HEK293 (cell line): ENCODE results near the gene ELAVL2.
A peak's percentile ranks its signal among the peaks of the same experiment; 100 is the strongest.

Source experiments
- CTCF ChIA-PET: fragments of 350-600 bp; formaldehyde crosslinking; extraction: SDS; loops from one replicate; lab custom pipeline; 2021; ENCODE audit warnings: antibody characterized with exemption; lab: Yijun Ruan, JAX
- POLR2A ChIA-PET: fragments of 300-600 bp; formaldehyde crosslinking; extraction: SDS; loops from one replicate; lab custom pipeline; 2020; ENCODE audit warnings: antibody characterized with exemption, inconsistent platforms; lab: Yijun Ruan, JAX
- H3K27ac ChIP-seq: fragments of 200-500 bp; sonication (Bioruptor generic); 2 replicates; pipeline ENCODE4 v1.5.1; 2014; ENCODE audit warnings: low read depth, low read length, control low read depth, inconsistent platforms; ENCODE audit errors: extremely low read depth
- H3K36me3 ChIP-seq, 2 experiments: fragments of 200-500 bp in 1 of 2; sonication (Bioruptor generic) in 1 of 2; 1 replicate in 1 of 2; 2 replicates in 1 of 2; pipeline ENCODE4 v1.5.1; 2014 to 2017; ENCODE audit warnings: inconsistent platforms in 2 of 2, low read length in 2 of 2; ENCODE audit not compliant: control insufficient read depth in 2 of 2, insufficient read depth in 1 of 2
- H3K4me1 ChIP-seq: fragments of 200-500 bp; sonication (Bioruptor generic); 2 replicates; pipeline ENCODE4 v1.5.1; 2014; ENCODE audit warnings: mild to moderate bottlenecking, low read length, inconsistent platforms; ENCODE audit not compliant: control insufficient read depth, insufficient read depth
- H3K4me3 ChIP-seq: 2 replicates; pipeline ENCODE4 v1.5.1; 2011; ENCODE audit warnings: low read depth, mild to moderate bottlenecking, control low read depth, low read length, moderate library complexity
- H3K9me3 ChIP-seq: fragments of 200-500 bp; sonication (Bioruptor generic); 2 replicates; pipeline ENCODE4 v1.5.1; 2014; ENCODE audit warnings: low read depth, low read length, inconsistent platforms; ENCODE audit not compliant: control insufficient read depth, insufficient read depth
- EGR2 ChIP-seq: fragments of 450-650 bp; formaldehyde crosslinking; IDR thresholded peaks from 2 replicates; pipeline ENCODE4 v1.5.1; 2016; ENCODE audit warnings: low read depth, missing biosample characterization, missing genetic modification characterization
- HOXA7 ChIP-seq: sonication (generic); formaldehyde crosslinking; IDR thresholded peaks from 2 replicates; pipeline ENCODE4 v1.8.1; 2022; ENCODE audit warnings: missing genetic modification reagents, borderline replicate concordance
- MZF1 ChIP-seq: fragments of 450-650 bp; formaldehyde crosslinking; IDR thresholded peaks from 2 replicates; pipeline ENCODE4 v1.5.1; 2017; ENCODE audit warnings: missing biosample characterization, missing genetic modification characterization, borderline replicate concordance
- SP7 ChIP-seq: fragments of 450-650 bp; formaldehyde crosslinking; IDR thresholded peaks from 2 replicates; pipeline ENCODE4 v1.5.1; 2016; ENCODE audit warnings: missing biosample characterization, missing genetic modification characterization
- ZBTB7A ChIP-seq: fragments of 450-650 bp; formaldehyde crosslinking; IDR thresholded peaks from 2 replicates; pipeline ENCODE4 v1.5.1; 2016; ENCODE audit warnings: low read depth, missing biosample characterization, missing genetic modification characterization
- ZFP37 ChIP-seq: fragments of 450-650 bp; formaldehyde crosslinking; IDR thresholded peaks from 2 replicates; pipeline ENCODE4 v1.5.1; 2016; ENCODE audit warnings: missing biosample characterization, missing genetic modification characterization
- ZNF16 ChIP-seq: fragments of 450-650 bp; formaldehyde crosslinking; IDR thresholded peaks from 2 replicates; pipeline ENCODE4 v1.5.1; 2016; ENCODE audit warnings: low read depth, missing biosample characterization, missing genetic modification characterization
- ZNF335 ChIP-seq: fragments of 450-650 bp; formaldehyde crosslinking; conservative IDR thresholded peaks from 2 replicates; pipeline ENCODE4 v1.5.1; 2016; ENCODE audit warnings: missing biosample characterization, missing genetic modification characterization
- ZNF366 ChIP-seq: fragments of 450-650 bp; formaldehyde crosslinking; conservative IDR thresholded peaks from 2 replicates; pipeline ENCODE4 v1.5.1; 2016; ENCODE audit warnings: missing biosample characterization, missing genetic modification characterization
- ZNF404 ChIP-seq: fragments of 450-650 bp; formaldehyde crosslinking; IDR thresholded peaks from 2 replicates; pipeline ENCODE4 v1.5.1; 2017; ENCODE audit warnings: missing biosample characterization, missing genetic modification characterization
- ZNF501 ChIP-seq: fragments of 450-650 bp; formaldehyde crosslinking; IDR thresholded peaks from 2 replicates; pipeline ENCODE4 v1.5.1; 2016; ENCODE audit warnings: missing biosample characterization, missing genetic modification characterization
- ZNF529 ChIP-seq: fragments of 450-650 bp; formaldehyde crosslinking; IDR thresholded peaks from 2 replicates; pipeline ENCODE4 v1.5.1; 2017; ENCODE audit warnings: missing genetic modification characterization, missing biosample characterization; ENCODE audit not compliant: insufficient replicate concordance
- ZNF664 ChIP-seq: fragments of 450-650 bp; formaldehyde crosslinking; IDR thresholded peaks from 2 replicates; pipeline ENCODE4 v1.5.1; 2016; ENCODE audit warnings: missing biosample characterization, missing genetic modification characterization
- TF ChIP-seq, protein P1 (sequence below): fragments of 450-650 bp; formaldehyde crosslinking; IDR thresholded peaks from 2 replicates; pipeline ENCODE4 v1.5.1; 2016; ENCODE audit warnings: missing biosample characterization, missing genetic modification characterization, low read depth
- TF ChIP-seq, protein P2 (sequence below): fragments of 450-650 bp; formaldehyde crosslinking; IDR thresholded peaks from 2 replicates; pipeline ENCODE4 v1.5.1; 2016; ENCODE audit warnings: missing biosample characterization, missing genetic modification characterization, borderline replicate concordance
- TF ChIP-seq, protein P3 (sequence below): fragments of 450-650 bp; IDR thresholded peaks from 2 replicates; pipeline ENCODE4 v1.5.1; 2018; ENCODE audit warnings: missing biosample characterization, mild to moderate bottlenecking, missing genetic modification characterization
- TF ChIP-seq, protein P4 (sequence below): fragments of 450-650 bp; formaldehyde crosslinking; conservative IDR thresholded peaks from 2 replicates; pipeline ENCODE4 v1.5.1; 2016; ENCODE audit warnings: low read depth, missing biosample characterization, missing genetic modification characterization

The ELAVL2 gene

DNA sequence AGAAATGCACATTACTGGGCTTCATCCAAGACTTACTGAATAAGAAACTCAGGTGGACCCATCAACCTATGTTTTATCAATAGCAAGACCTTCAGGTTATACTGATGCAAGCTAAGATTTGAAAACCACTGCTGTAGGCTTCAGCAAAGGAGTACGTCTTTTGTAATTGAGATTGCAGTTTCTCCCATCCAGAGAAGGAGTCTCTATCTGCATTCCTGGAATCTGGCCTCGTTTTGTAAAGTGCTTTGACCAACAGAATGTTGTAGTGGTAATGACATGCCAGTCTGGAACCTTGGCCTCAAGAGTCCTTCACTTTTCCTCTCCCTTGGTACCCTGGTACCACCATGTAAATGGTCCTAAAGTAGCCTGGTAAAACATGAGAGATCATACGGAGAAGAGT lies 32.2 kb upstream of the ELAVL2 start:
- CTCF ChIA-PET: no interaction called here

DNA sequence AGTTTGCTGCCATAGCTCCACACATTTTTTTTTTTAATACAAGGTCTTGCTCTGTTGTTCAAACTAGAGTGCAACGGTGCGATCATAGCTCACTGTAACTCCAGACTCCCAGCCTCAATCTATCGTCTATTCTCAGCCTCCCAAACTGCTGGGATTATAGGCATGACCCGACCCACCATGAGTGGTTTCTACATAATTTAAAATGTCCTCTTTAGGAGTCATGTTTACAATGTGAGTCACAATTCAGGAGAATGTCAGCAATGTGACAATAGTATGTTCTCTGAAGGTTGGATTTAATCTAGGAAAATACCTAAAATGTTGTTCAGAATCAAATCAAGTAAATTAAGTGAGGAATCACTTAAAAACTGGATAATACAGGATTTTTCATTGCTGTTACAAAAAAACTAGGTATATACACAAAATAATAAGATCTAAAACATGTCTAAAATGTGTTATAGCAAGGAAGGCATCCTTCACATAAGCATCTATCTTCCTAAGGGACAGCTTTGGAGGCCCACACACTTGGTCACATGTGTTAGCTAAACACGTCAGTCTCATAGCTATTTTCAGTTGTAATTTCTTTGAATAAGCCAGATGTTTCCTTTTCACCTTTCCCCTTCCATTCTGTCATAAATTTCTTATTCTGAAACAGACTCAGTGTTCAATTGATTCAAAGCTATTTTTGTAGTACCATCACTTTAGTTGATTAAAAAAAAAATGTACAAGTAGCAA lies 30.0 kb upstream of the ELAVL2 start:
- ChIA-PET CTCF (interaction anchor here (0.6 kb wide), 1 partner anchor 50 kb away, joined by 3 read pairs; no protein-coding TSS in a partner anchor), POLR2A (no interaction called here)
- H3K4me3 ChIP-seq: no peak overlapping the region
- no peaks in the 10 kb centered on the region for H3K36me3 ChIP-seq
- no peak overlapping the region for H3K27ac ChIP-seq
- H3K9me3 ChIP-seq: no peaks in the 10 kb centered on the region
- no peaks in the 10 kb centered on the region for H3K4me1 ChIP-seq
- TF ChIP-seq ZNF404 (tag by site-specific recombination): no peak
- TF ChIP-seq, protein P1, sequence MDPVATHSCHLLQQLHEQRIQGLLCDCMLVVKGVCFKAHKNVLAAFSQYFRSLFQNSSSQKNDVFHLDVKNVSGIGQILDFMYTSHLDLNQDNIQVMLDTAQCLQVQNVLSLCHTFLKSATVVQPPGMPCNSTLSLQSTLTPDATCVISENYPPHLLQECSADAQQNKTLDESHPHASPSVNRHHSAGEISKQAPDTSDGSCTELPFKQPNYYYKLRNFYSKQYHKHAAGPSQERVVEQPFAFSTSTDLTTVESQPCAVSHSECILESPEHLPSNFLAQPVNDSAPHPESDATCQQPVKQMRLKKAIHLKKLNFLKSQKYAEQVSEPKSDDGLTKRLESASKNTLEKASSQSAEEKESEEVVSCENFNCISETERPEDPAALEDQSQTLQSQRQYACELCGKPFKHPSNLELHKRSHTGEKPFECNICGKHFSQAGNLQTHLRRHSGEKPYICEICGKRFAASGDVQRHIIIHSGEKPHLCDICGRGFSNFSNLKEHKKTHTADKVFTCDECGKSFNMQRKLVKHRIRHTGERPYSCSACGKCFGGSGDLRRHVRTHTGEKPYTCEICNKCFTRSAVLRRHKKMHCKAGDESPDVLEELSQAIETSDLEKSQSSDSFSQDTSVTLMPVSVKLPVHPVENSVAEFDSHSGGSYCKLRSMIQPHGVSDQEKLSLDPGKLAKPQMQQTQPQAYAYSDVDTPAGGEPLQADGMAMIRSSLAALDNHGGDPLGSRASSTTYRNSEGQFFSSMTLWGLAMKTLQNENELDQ (tag by site-specific recombination): no peak
- no peak for TF ChIP-seq ZBTB7A (tag by site-specific recombination)

More for the DNA sequence above, 32.2 kb upstream of the ELAVL2 start:
- POLR2A ChIA-PET: no interaction called here
- TF ChIP-seq ZNF501 (no peak), MZF1 (tag by site-specific recombination) (no peak), HOXA7 (CRISPR knock-in tag) (no peak), ZNF16 (no peak)
- TF ChIP-seq, protein P2, sequence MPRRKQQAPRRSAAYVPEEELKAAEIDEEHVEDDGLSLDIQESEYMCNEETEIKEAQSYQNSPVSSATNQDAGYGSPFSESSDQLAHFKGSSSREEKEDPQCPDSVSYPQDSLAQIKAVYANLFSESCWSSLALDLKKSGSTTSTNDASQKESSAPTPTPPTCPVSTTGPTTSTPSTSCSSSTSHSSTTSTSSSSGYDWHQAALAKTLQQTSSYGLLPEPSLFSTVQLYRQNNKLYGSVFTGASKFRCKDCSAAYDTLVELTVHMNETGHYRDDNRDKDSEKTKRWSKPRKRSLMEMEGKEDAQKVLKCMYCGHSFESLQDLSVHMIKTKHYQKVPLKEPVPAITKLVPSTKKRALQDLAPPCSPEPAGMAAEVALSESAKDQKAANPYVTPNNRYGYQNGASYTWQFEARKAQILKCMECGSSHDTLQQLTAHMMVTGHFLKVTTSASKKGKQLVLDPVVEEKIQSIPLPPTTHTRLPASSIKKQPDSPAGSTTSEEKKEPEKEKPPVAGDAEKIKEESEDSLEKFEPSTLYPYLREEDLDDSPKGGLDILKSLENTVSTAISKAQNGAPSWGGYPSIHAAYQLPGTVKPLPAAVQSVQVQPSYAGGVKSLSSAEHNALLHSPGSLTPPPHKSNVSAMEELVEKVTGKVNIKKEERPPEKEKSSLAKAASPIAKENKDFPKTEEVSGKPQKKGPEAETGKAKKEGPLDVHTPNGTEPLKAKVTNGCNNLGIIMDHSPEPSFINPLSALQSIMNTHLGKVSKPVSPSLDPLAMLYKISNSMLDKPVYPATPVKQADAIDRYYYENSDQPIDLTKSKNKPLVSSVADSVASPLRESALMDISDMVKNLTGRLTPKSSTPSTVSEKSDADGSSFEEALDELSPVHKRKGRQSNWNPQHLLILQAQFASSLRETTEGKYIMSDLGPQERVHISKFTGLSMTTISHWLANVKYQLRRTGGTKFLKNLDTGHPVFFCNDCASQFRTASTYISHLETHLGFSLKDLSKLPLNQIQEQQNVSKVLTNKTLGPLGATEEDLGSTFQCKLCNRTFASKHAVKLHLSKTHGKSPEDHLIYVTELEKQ (tag by site-specific recombination): no peak
- TF ChIP-seq, all 188 proteins: peak for 0
- no peaks in the 10 kb centered on the region for H3K36me3 ChIP-seq
- H3K4me1 ChIP-seq: no peaks in the 10 kb centered on the region
- H3K4me3 ChIP-seq: no peak overlapping the region
- H3K27ac ChIP-seq: no peak overlapping the region
- no peaks in the 10 kb centered on the region for H3K9me3 ChIP-seq

DNA sequence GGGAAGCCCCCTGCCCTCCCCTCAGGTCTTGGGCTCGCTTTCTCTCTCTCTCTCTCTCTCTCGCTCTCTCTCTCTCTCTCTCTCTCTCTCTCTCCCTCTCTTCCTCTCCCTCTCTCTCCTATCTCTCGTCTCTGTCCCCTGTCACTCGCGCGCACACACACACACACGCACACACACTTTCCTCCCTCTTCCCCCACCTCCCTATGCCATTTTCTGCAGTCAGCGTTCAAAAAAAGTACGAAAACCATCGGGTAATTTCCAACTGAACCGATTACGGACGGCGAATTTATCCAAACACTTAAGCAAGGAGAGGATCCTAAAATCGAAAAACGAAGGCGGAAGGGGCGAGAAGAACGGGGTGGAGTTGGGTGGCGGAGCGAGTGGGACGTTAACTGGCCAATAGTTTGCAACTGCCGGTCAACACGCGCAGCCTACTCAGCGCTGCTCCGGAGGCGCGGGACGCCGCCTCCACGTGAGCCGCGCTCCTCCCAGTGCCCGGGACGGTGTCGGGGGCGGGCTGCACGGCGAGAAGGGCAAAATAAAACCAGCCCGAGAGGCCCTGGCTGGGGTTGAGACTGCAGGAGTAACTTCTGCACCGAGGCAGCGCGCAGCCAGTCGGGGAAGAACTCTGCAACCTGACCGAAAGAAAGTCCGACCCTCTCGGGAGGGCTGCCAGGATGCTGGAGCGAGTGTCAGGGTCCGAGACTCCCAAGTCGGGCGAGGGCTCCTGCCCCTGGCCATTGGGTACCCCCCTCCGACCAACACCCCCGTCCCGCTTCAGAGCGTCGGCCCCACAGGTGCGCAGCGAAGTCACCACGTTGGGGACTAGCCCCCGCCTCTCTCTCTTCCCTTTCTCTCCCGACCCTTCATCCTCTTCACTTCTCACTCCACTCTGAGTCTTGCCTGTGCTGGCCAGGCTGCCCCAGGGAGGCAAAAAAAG lies 24.9 kb upstream of the ELAVL2 start:
- Histone ChIP-seq H3K9me3 (no peaks in the 10 kb centered on the region), H3K36me3 (no peaks in the 10 kb centered on the region), H3K4me1 (0 out of 2 replicates have a peak, but pooled peaks cover 3% of the 10 kb centered on the region), H3K4me3 (peak overlapping the region; percentile 45), H3K27ac (no peak overlapping the region)
- ChIA-PET POLR2A (interaction anchor here (1.2 kb wide), 1 partner anchor 25 kb away, joined by 6 read pairs; the partner anchor contains the start of gene ELAVL2), CTCF (no interaction called here)
- no peak for TF ChIP-seq ZNF664
- TF ChIP-seq SP7: peak; percentile 14; the same call in 1 of the 2 replicates
- TF ChIP-seq ZNF529 (tag by site-specific recombination): no peak
- TF ChIP-seq ZFP37 (tag by site-specific recombination): 0 out of 2 replicates have a peak, but pooled peaks have one; percentile 41
- TF ChIP-seq, protein P3, sequence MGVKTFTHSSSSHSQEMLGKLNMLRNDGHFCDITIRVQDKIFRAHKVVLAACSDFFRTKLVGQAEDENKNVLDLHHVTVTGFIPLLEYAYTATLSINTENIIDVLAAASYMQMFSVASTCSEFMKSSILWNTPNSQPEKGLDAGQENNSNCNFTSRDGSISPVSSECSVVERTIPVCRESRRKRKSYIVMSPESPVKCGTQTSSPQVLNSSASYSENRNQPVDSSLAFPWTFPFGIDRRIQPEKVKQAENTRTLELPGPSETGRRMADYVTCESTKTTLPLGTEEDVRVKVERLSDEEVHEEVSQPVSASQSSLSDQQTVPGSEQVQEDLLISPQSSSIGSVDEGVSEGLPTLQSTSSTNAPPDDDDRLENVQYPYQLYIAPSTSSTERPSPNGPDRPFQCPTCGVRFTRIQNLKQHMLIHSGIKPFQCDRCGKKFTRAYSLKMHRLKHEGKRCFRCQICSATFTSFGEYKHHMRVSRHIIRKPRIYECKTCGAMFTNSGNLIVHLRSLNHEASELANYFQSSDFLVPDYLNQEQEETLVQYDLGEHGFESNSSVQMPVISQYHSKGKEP (tag by site-specific recombination): no peak
- TF ChIP-seq, protein P4, sequence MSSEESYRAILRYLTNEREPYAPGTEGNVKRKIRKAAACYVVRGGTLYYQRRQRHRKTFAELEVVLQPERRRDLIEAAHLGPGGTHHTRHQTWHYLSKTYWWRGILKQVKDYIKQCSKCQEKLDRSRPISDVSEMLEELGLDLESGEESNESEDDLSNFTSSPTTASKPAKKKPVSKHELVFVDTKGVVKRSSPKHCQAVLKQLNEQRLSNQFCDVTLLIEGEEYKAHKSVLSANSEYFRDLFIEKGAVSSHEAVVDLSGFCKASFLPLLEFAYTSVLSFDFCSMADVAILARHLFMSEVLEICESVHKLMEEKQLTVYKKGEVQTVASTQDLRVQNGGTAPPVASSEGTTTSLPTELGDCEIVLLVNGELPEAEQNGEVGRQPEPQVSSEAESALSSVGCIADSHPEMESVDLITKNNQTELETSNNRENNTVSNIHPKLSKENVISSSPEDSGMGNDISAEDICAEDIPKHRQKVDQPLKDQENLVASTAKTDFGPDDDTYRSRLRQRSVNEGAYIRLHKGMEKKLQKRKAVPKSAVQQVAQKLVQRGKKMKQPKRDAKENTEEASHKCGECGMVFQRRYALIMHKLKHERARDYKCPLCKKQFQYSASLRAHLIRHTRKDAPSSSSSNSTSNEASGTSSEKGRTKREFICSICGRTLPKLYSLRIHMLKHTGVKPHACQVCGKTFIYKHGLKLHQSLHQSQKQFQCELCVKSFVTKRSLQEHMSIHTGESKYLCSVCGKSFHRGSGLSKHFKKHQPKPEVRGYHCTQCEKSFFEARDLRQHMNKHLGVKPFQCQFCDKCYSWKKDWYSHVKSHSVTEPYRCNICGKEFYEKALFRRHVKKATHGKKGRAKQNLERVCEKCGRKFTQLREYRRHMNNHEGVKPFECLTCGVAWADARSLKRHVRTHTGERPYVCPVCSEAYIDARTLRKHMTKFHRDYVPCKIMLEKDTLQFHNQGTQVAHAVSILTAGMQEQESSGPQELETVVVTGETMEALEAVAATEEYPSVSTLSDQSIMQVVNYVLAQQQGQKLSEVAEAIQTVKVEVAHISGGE (tag by site-specific recombination): 0 out of 2 replicates have a peak, but pooled peaks have one; percentile 21
- peak; percentile 87 for TF ChIP-seq ZNF335
- peak; percentile 93 for TF ChIP-seq EGR2 (tag by site-specific recombination)
- peak; percentile 73; the same call in 1 of the 2 replicates for TF ChIP-seq ZNF366 (tag by site-specific recombination)
